Endothelial cell of umbilical vein (primary cell): ENCODE measurements around the gene ENTREP1. TPM values are rescaled to one million over a fixed set of nuclear protein-coding genes. Genes with fewer than 3 reads are reported as not detected.

Source experiments
- BruUV-seq: library from RNA; stranded (reverse); fragments of 400-500 nt; replicated peaks from 2 replicates; lab custom pipeline; 2021; lab: Mats Ljungman, UMichigan
- CTCF ChIA-PET: fragments of 300-600, 350-600 bp; sonication (Branson Sonifier 250); formaldehyde crosslinking; loops from one replicate; lab custom pipeline; 2021; ENCODE audit warnings: antibody characterized with exemption, inconsistent platforms; lab: Charles Lee
- POLR2A ChIA-PET: fragments of 300-600, 350-600 bp; sonication (Branson Sonifier 250); formaldehyde crosslinking; loops from one replicate; lab custom pipeline; 2021; ENCODE audit warnings: antibody characterized with exemption, inconsistent platforms; lab: Charles Lee
- DNase-seq: peaks from one replicate; pipeline ENCODE4 v3.0.0-alpha.2; 2011; ENCODE audit warnings: low read depth, low spot score
- FAIRE-seq: peaks from 2 replicates; lab custom pipeline; 2011; peaks lifted over from hg19 to GRCh38; lab: Jason Lieb, UNC
- H2AFZ ChIP-seq: 2 replicates; pipeline ENCODE4 v1.6.0; 2012; ENCODE audit warnings: low read depth, low read length, control low read depth, inconsistent platforms
- H3K27ac ChIP-seq: 2 replicates; pipeline ENCODE4 v1.5.1; 2011; ENCODE audit warnings: low read depth, mild to moderate bottlenecking, control low read depth, low read length, moderate library complexity; ENCODE audit not compliant: insufficient read depth
- H3K27me3 ChIP-seq, 2 experiments: 2 replicates each; pipeline versions ENCODE4 v1.6.0 to v1.6.1; 2011; ENCODE audit warnings: low read length in 2 of 2, mixed read lengths in 1 of 2; ENCODE audit not compliant: control insufficient read depth in 2 of 2, insufficient read depth in 2 of 2
- H3K36me3 ChIP-seq, 2 experiments: 2 replicates in 1 of 2; 3 replicates in 1 of 2; pipeline ENCODE4 v1.5.1; 2011; ENCODE audit warnings: low read length in 2 of 2, mild to moderate bottlenecking in 1 of 2, moderate library complexity in 1 of 2; ENCODE audit not compliant: control insufficient read depth in 2 of 2, insufficient read depth in 2 of 2; ENCODE audit errors: extremely low read depth in 1 of 2
- H3K4me1 ChIP-seq: 3 replicates; pipeline ENCODE4 v1.5.1; 2011; ENCODE audit warnings: mild to moderate bottlenecking, low read length; ENCODE audit not compliant: control insufficient read depth, insufficient read depth; ENCODE audit errors: extremely low read depth
- H3K4me2 ChIP-seq: 2 replicates; pipeline ENCODE4 v1.6.1; 2011; ENCODE audit warnings: low read length, control low read depth, mixed read lengths; ENCODE audit not compliant: insufficient read depth
- H3K4me3 ChIP-seq, 3 experiments: fragments of 200-600 bp in 1 of 3; sonication (generic), shearing (Covaris generic) in 1 of 3; replicated peaks in 1 of 3; 2 replicates each; pipeline ENCODE4 v1.5.1; 2011 to 2016; ENCODE audit warnings: control low read depth in 3 of 3, low read length in 3 of 3, mild to moderate bottlenecking in 2 of 3, inconsistent platforms in 1 of 3, low read depth in 1 of 3, moderate library complexity in 1 of 3; ENCODE audit not compliant: insufficient read depth in 1 of 3
- H3K79me2 ChIP-seq: 2 replicates; pipeline ENCODE4 v1.6.0; 2012; ENCODE audit warnings: low read length, inconsistent platforms; ENCODE audit not compliant: control insufficient read depth, insufficient read depth
- H3K9ac ChIP-seq: replicated peaks from 2 replicates; pipeline ENCODE3; 2011; ENCODE audit warnings: low read length, control low read depth; ENCODE audit not compliant: insufficient read depth; ENCODE audit errors: extremely low read depth
- H3K9me1 ChIP-seq: replicated peaks from 3 replicates; pipeline ENCODE4 v1.6.0; 2011; ENCODE audit warnings: mild to moderate bottlenecking, low read length; ENCODE audit not compliant: control insufficient read depth, insufficient read depth; ENCODE audit errors: extremely low read depth
- H3K9me3 ChIP-seq: replicated peaks from 2 replicates; pipeline ENCODE4 v1.5.1; 2012; ENCODE audit warnings: low read length, inconsistent platforms; ENCODE audit not compliant: control insufficient read depth, insufficient read depth
- H4K20me1 ChIP-seq: replicated peaks from 2 replicates; pipeline ENCODE3; 2011; ENCODE audit warnings: mild to moderate bottlenecking, low read length; ENCODE audit not compliant: control insufficient read depth, insufficient read depth; ENCODE audit errors: extremely low read depth
- EZH2 ChIP-seq: IDR thresholded peaks from 2 replicates; pipeline ENCODE4 v1.6.1; 2012; ENCODE audit warnings: borderline replicate concordance, low read depth, mild to moderate bottlenecking, moderate library complexity, low read length, inconsistent platforms; ENCODE audit not compliant: severe bottlenecking
- FOS ChIP-seq: IDR thresholded peaks from 2 replicates; pipeline ENCODE4 v1.6.1; 2011; ENCODE audit warnings: mild to moderate bottlenecking, low read length, moderate library complexity, borderline replicate concordance; ENCODE audit not compliant: insufficient read depth
- GATA2 ChIP-seq: IDR thresholded peaks from 2 replicates; pipeline ENCODE4 v1.7.0; 2011; ENCODE audit warnings: low read depth, mild to moderate bottlenecking, moderate library complexity, mixed read lengths, low read length; ENCODE audit not compliant: insufficient read length, insufficient read depth
- JUN ChIP-seq: IDR thresholded peaks from 2 replicates; pipeline ENCODE4 v1.6.1; 2011; ENCODE audit warnings: borderline replicate concordance, low read depth; ENCODE audit not compliant: insufficient read length, insufficient read depth
- MYC ChIP-seq: IDR thresholded peaks from one replicate; pipeline ENCODE4 v1.6.1; 2011; ENCODE audit warnings: mild to moderate bottlenecking, low read depth, low read length
- POLR2A ChIP-seq: IDR thresholded peaks from 2 replicates; pipeline ENCODE4 v1.6.1; 2012; ENCODE audit warnings: low read depth, mild to moderate bottlenecking, control low read depth, low read length
- POLR2AphosphoS5 ChIP-seq: IDR thresholded peaks from 2 replicates; pipeline ENCODE4 v1.6.1; 2012; ENCODE audit warnings: low read depth, mild to moderate bottlenecking, control low read depth, low read length, moderate library complexity; ENCODE audit not compliant: insufficient read depth
- dilution Hi-C: fragments of 300-500 bp; cut with MboI; formaldehyde crosslinking; loops from one replicate; pipeline ENCODE4 v1.15.0; 2019; ENCODE audit warnings: low sequenced_read_pairs; ENCODE audit not compliant: extremely low pct_ligation_motif_present
- intact Hi-C: fragments of 100-400 bp; cut with micrococcal nuclease; formaldehyde crosslinking; loops from one replicate; pipeline ENCODE4 v1.10.0; 2022
- polyA plus RNA-seq, 4 experiments: library from polyadenylated mRNA; depleted of rRNA in 3 of 4; stranded (reverse) in 3 of 4; unstranded in 1 of 4; fragments of >200 nt; gene quantifications; 2 replicates each; pipeline versions ENCODE4 v1.2.1 to v1.2.3, GENCODE V29; 2011 to 2012; ENCODE audit warnings: missing spikeins in 1 of 4
- total RNA-seq: library from RNA; stranded (reverse); gene quantifications from 2 replicates; pipeline ENCODE4 v1.2.3, GENCODE V29; 2021
- TF ChIP-seq, protein P1 (sequence below): IDR thresholded peaks from 2 replicates; pipeline ENCODE4 v1.6.1; 2011; ENCODE audit not compliant: insufficient read depth, insufficient read length
- TF ChIP-seq, protein P2 (sequence below), 2 donors: IDR thresholded peaks; 1 replicate in 1 of 2; 2 replicates in 1 of 2; pipeline ENCODE4 v1.5.1; 2011; ENCODE audit warnings: low read length in 2 of 2, mild to moderate bottlenecking in 2 of 2, moderate library complexity in 2 of 2, control low read depth in 1 of 2, inconsistent platforms in 1 of 2, low read depth in 1 of 2; ENCODE audit not compliant: insufficient read depth in 1 of 2; ENCODE audit errors: extremely low read depth in 1 of 2

ENTREP1 gene
- total and polyA plus RNA-seq, 2 donors (not counting 3 experiments of a cell fraction or from before 2014, with no cell fraction given), result 7.1 to 13.5 TPM

DNA sequence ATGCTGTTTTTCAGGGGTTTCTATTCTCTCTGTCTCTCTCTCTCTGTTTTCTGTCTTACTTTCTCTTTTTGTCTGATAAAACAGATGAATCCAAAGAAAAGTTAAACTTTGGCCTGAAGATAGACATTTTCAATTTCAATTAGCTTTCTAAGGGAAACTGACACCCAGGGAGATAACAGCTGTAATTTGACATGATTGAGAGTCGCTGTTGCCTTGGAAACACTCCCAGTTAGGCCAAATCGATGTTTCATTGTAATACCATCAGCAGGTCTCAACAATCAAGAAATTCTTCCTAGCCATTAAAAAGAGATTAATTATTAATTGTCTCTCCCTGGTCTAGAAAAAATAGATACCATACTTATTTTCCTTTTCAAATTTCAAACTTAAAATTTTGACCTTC is 53.0 kb downstream of the ENTREP1 start:
- H3K27me3 ChIP-seq, result no peaks in the 10 kb centered on the region
- peaks cover 25% of the 10 kb centered on the region for H3K4me1 ChIP-seq
- BruUV-seq, result no TSS peak
- H3K36me3 ChIP-seq, result no peaks in the 10 kb centered on the region
- H3K79me2 ChIP-seq, result no peaks in the 10 kb centered on the region
- POLR2A ChIA-PET, result no interaction called here
- no peak overlapping the region for H3K9ac ChIP-seq
- H3K27ac ChIP-seq, result no peak overlapping the region
- H3K9me3 ChIP-seq, result no peaks in the 10 kb centered on the region
- H3K4me2 ChIP-seq, result no peak overlapping the region
- H4K20me1 ChIP-seq, result no peaks in the 10 kb centered on the region
- TF ChIP-seq GATA2 (no peak), POLR2A (no peak), JUN (no peak)
- no peaks in the 10 kb centered on the region for H3K9me1 ChIP-seq
- dilution Hi-C loops (no loop called here), intact Hi-C loops (no loop called here)
- DNase-seq (no peak), FAIRE-seq (no peak)
- no peak overlapping the region for H3K4me3 ChIP-seq
- CTCF ChIA-PET, result interaction anchor here (1.8 kb wide), 1 partner anchor 7 kb away, joined by 10 read pairs; no protein-coding TSS in a partner anchor
- H2AFZ ChIP-seq, result no peak overlapping the region

DNA sequence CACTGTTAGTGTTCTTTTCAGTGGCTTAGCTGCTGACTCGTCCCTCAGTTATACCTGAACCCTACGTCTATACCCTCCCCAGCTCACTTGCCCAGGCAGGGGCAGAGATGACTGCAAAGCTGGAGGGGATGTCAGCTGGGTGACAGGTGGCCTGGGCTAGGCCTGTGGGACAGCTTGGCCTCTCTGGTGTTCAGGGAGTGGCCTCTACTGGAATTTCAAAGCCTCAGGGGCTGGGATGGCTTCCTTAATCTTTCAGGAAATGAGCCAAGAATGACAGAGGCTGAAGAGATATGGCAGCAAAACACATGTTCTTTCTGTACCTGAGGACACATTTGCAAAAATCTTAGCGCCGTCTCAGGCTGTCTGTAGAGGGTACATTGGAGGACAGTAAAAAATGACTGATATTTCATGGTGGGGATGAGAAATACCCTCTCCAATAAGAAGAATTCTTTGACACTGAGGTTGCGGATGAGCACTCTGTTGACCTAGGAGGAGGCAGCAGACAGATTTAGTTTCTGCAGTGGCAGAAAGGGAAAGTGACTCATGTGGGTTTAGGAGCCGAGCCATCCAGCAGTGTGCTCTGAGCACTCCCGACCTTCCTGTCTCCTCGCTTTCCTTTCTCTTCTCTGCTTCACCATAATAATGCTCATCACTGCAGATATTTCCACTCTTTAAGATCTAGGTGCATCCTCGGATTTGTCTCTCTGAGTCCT is 54.4 kb downstream of the ENTREP1 start:
- Histone ChIP-seq H3K27ac (peak overlapping the region; percentile 57), H3K27me3 (no peaks in the 10 kb centered on the region), H3K36me3 (no peaks in the 10 kb centered on the region), H3K9me1 (no peaks in the 10 kb centered on the region), H4K20me1 (no peaks in the 10 kb centered on the region), H2AFZ (peak overlapping the region; percentile 6), H3K4me2 (peak overlapping the region; percentile 83), H3K4me3 (peak overlapping the region in 1 of 3 experiments; percentile 8), H3K9me3 (no peaks in the 10 kb centered on the region), H3K9ac (no peak overlapping the region), H3K79me2 (no peaks in the 10 kb centered on the region), H3K4me1 (peaks cover 25% of the 10 kb centered on the region)
- POLR2A ChIA-PET, result interaction anchor here (0.7 kb wide), 1 partner anchor 46 kb away, joined by 3 read pairs; no protein-coding TSS in a partner anchor
- intact Hi-C loops, result no loop called here
- FAIRE-seq (peak; percentile 98), DNase-seq (peak; percentile 86)
- no TSS peak for BruUV-seq
- CTCF ChIA-PET, result interaction anchor here (0.5 to 1.8 kb wide), 4 partner anchors 9 to 505 kb away, joined by 3 to 10 read pairs (median 4); no protein-coding TSS in a partner anchor
- dilution Hi-C loops, result no loop called here
- TF ChIP-seq EZH2 (no peak), JUN (peak; percentile 46), POLR2AphosphoS5 (peak; percentile 46), POLR2A (no peak), FOS (peak; percentile 80), MYC (no peak), GATA2 (peak; percentile 66)
- TF ChIP-seq, protein P1, sequence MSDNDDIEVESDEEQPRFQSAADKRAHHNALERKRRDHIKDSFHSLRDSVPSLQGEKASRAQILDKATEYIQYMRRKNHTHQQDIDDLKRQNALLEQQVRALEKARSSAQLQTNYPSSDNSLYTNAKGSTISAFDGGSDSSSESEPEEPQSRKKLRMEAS, result no peak
- TF ChIP-seq, protein P2, sequence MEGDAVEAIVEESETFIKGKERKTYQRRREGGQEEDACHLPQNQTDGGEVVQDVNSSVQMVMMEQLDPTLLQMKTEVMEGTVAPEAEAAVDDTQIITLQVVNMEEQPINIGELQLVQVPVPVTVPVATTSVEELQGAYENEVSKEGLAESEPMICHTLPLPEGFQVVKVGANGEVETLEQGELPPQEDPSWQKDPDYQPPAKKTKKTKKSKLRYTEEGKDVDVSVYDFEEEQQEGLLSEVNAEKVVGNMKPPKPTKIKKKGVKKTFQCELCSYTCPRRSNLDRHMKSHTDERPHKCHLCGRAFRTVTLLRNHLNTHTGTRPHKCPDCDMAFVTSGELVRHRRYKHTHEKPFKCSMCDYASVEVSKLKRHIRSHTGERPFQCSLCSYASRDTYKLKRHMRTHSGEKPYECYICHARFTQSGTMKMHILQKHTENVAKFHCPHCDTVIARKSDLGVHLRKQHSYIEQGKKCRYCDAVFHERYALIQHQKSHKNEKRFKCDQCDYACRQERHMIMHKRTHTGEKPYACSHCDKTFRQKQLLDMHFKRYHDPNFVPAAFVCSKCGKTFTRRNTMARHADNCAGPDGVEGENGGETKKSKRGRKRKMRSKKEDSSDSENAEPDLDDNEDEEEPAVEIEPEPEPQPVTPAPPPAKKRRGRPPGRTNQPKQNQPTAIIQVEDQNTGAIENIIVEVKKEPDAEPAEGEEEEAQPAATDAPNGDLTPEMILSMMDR (IDR thresholded peaks at IDR 0.05; ENCODE audit: extremely low read depth in 1 of 2, insufficient read depth in 1 of 2, low read depth in 1 of 2, low read length in 2 of 2), result no peak
